NAMALWA (cell line): ENCODE data around the gene ZPBP2.
"Not testable (repeated sequence)": the region's sequence is repeated elsewhere in the genome, so short reads cannot be mapped to it uniquely, and the experiment has no call there.

ENCODE experiments used
- DNase-seq: peaks from one replicate; pipeline ENCODE4 v3.0.0-alpha.2; 2015; ENCODE audit warnings: low spot score

The ZPBP2 gene

GRCh38 chr17:39855911-39856649, 11.9 kb upstream of the ZPBP2 start:
- DNase-seq, result not testable (repeated sequence)

DNA sequence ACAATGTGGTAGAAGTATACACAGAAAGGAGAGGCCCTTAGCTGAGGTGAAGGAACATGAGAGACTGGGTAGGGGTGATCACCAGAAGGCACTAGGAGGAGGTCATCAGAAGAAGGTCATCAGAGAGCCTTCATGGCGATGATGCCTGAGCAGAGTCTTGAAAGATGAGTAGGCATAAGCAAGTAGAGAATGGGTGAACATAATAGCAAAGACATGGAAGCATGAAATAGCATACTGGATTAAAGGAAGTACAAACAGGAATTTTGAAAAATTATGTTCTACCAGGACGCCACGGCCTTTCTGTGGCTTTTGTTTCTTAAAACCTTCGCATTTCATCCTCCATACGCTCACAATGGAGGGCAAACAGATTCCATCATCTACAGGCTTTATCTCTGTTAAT, 6.8 kb upstream of the ZPBP2 start:
- DNase-seq, result peak; percentile 59

DNA sequence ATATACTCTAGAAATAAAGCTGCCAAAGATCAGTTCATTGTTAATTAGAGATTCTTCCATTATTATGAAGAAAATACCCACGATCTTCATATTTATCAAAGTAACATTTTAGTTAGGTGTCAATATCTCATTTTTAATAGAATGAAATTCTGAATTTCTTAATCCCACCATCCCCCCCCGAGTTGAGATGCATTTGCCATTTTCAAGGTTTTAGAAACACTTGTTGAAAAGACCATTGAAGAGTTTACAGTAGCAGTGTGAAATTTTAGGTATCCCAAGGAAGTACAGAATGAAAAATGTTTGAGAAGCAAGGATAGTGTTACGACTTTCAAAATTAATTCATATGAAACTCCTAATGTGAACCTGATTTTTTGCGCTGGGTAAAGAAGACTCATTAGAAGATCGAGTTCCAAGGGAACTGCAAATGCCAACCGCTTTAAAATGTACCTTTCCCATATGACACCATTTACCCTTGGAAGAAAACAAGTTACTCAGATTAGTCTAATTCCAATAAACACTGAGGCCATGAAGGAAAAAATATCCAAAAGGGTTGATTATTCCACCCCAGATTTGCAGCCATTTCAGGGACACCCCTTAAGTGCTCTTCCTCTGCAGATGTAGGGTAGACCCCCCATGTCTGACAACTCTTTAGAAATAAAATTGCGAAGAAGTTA, 4.6 kb upstream of the ZPBP2 start:
- DNase-seq, result no peak

- DNase-seq, result peak; percentile 76
Measured at GRCh38 chr17:39863918-39864746, 3.9 kb upstream of the ZPBP2 start, which contains the start of gene IKZF3. Gene IKZF3 (minus strand): TSS chr17:39864312. CDS start chr17:39864126, 186 bp downstream.

DNA sequence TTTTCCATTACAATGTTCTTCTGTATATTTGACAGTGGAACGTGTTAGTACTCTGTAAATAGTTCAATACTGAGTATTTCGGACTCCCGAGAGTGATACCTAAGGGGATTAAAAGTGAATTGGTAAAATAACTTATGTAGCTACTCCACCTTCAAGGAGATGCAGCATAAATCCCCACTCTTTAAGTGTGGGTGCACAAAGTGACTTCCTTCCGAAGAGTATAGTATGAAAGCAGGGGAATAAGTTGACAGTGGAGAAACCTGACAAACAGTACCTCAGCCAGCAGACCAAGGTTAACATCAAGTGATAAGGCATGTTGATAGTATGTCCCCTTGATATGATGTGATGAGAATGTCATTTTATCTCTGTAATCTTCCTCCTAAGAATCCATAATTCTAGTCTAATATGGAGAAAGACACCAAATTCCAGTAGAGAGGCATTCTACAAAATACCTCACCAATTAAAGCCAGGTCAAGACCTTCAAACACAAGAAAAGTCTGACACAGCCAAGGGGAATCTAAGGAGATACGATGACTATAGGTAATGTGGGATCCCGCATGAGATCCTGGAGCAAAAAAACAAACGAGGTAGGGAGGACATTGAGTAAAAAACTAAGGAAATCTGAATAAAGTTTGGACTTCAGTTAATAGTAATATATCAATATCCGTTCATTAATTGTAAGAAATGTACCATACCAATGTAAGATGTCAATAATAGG, 1.8 kb upstream of the ZPBP2 start:
- peak; percentile 25 for DNase-seq

DNA sequence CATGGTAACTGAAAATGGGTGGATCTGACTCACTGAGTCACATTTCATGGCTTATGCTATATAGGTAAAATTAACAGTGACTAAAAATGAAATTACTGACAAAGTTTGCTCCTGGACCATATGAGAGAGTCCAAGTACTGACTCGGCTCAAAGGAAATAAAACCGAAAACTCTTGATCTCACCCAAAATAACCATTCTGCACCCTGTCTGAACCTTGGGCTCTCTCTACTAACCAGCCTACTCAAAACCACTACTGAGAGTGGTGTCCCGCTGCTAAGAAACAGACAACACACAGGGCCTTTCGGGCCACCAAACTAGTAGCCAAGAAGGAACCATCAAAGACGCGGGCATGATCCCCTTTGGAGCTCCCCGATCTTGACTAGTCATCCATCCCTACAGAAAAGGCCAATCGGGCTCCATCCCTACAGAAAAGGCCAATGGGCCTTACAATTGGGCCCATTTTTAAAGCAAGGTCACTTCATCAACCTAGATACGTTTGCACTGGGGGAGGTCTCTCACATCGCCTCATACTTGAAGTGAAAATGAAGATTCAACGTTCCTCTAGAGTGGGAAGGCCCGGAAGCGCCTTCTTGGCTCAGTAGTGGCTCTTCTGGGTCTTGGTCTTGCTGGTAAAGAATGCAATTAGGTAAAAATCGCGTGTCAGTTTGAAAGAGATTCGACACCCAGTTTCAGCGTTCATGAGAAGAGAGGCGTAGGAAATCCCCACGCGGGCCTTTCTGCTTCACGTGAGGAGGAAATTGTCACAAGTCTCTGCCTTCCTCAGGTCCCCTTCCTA, 720 bp upstream of the ZPBP2 start:
- DNase-seq, result no peak

DNA sequence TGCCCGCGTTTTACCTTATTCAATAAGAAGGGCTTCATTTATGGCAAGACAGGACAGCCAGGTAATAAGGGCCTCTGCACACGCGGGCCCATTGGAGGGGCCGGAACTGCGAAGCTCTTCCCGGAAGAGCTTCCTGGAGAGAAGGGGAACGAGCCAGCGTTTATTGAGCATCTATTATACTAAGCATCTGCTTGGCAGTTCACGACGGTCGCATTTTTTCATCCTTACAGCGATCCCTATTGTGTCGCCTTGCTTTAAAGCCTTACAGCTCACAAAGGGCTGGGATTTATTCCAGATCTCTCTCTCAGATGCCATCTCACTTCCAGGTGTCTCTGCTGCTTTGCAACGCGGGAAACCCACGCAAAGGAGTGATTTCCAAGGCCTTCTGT, 546 bp downstream of the ZPBP2 start:
- no peak for DNase-seq

DNA sequence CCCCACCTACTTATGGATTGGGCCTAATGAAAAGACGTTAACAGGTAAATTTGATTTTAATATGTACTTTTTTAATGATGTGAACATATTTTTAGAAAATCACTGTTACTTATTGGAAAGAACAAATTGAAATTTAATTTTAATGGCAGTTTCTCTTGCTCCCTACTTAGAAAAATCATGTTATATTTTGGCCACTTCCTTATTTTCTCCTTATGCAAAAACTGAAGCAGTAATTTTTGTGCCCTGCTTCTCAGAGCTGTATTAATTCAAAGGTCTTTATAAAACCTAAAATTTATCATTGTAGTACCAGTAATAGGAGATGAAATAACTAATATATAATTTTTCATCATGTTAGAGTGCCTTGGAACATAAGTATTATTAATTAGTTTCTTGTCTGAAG, 2.8 kb downstream of the ZPBP2 start:
- peak; percentile 35 for DNase-seq

DNA sequence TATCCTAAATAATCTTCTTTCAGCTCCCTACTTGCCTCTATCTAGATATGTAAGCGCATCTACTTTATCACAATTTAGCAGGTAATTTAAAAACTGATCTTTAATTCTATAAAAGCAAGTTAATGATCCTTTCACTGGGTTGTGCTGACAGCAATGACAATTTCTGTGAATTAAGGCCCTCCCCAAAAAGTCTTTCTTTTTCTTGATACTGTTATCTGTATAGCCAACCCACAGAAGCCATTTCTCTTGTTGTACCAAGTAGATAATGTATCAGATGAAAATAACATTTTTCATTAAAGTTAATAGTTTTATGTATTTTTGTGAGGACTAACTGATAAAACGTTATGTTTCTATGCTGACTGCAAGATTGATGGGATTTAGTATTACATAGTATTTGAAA, 3.8 kb downstream of the ZPBP2 start:
- DNase-seq, result no peak

GRCh38 chr17:39872751-39873150, 4.7 kb downstream of the ZPBP2 start:
- peak; percentile 54 for DNase-seq

DNA sequence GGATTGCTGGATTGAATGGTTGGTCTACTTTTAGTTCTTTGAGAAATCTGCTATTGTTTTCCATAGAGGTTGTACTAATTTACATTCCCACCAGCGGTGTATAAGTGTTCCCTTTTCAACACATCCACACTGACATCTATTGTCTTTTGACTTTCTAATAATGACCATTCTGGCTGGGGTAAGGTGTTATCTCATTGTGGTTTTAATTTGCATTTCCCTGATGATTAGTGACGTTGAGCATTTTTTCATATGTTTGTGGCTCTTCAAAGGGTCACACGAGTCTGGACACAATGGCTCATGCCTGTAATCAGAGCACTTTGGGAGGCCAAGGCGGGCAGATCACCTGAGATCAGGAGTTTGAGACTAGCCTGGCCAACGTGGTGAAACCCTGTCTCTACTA, 18.1 kb downstream of the ZPBP2 start:
- not testable (repeated sequence) for DNase-seq

- DNase-seq, result no peak
Measured at GRCh38 chr17:39887078-39887477, 19.1 kb downstream of the ZPBP2 start.

GRCh38 chr17:39889200-39889599, 21.2 kb downstream of the ZPBP2 start:
- DNase-seq, result no peak

GRCh38 chr17:39894681-39895376, 26.8 kb downstream of the ZPBP2 start:
- DNase-seq, result peak; percentile 14

GRCh38 chr17:39898088-39898487, 30.1 kb downstream of the ZPBP2 start:
- DNase-seq, result no peak

DNA sequence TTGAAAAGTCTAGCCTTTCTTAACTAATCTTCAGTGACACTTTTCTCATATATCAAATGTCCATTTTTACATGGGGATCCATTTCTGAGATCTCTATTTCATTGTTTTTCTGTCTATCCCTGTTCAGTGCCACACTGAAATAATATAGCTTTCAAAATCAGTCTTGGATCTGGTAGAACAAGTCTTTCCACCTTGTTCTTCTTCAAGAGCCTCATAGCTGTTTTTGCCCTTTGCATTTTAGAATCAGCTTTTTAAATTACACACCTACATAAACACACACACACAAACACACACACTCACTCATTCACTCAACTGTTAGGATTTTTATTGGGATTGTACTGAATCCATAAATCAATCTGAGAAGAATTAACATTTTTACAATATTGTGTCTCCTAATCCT, 31.2 kb downstream of the ZPBP2 start:
- DNase-seq, result no peak

- not testable (repeated sequence) for DNase-seq
Measured at GRCh38 chr17:39902027-39902426, 34.0 kb downstream of the ZPBP2 start.

DNA sequence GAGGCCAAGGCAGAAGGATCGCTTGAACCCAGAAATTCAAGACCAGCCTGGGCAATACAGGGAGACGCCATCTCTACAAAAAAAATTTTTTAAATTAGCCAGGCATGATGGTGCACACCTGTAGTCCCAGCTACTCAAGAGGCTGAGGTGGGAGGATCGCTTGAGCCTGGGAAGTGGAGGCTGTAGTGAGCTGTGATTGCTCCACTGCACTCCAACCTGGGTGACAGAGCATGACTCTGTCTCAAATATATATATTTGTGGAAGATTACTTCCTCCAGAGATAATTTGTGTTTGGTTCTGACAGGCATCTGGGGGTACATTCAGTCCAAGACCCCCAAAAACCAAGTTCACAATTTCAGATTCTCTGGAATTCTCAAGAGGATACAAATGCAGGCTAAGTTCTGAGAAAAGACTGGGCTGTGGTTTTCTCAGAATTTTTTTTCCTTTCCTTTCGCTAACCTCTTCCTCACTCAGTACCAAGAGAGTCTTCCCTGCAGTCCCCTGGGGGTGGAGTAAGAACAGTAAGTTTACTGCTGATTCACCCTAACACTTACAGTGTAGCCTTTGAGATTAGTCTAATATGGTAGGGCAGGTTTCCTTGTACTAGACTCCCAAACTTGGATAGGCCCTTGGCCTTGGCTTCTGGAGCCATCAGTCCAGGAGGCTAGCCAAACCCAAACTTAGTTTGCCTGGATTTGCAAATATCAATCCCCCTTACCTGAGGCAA, 35.3 kb downstream of the ZPBP2 start:
- no peak for DNase-seq

GRCh38 chr17:39904990-39905288, 36.9 kb downstream of the ZPBP2 start:
- no peak for DNase-seq

DNA sequence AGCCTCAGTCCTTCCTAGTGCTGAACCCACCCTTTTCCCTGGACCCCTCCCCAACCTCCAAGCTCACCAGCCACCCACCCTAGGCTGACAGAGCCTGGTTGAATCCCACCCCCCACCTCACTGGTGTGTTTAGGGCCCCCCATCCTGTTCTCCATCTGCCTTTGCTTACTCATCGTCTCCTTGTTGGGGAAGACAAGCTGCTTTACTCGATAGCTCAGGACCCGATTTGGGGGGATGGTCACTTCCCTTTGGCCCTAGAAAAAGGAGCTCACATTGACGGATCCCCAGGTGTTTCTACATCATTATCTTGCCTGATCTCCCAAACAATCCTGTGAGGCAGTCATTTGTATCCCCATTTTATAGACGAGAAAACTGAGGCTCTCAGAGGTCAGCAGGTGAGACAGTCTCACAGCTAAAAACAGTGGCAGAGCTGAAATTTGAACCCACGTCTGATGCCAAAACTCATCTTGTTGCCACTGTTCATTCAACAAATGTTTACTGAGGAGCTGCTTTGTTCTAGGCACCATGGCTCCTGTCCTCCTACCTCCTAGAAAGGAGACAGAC, 40.9 kb downstream of the ZPBP2 start:
- no peak for DNase-seq
